ENCODE measurements around the gene DAPP1.

DNA sequence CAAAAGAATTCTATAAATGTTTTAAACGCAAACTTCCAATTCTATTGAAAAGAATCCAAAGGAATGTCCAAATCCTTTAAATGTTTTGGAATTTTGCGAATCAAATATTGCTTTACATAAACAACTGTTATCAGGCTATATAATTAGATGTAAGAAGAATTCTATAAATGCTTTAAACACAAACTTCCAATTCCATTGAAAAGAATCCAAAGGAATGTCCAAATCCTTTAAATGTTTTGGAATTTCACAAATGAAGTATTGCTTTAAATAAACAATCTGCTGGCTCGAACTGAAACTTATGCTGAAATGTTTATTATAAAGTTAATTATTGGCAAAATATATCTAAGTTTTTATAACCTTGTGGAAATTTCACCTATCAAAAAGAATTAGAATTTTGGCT lies 16.1 kb downstream of the DAPP1 start:
- TF ChIP-seq EZH2 (IDR thresholded peaks at IDR 0.05; ENCODE audit: low read depth), result no peak
- TF ChIP-seq, protein P1, sequence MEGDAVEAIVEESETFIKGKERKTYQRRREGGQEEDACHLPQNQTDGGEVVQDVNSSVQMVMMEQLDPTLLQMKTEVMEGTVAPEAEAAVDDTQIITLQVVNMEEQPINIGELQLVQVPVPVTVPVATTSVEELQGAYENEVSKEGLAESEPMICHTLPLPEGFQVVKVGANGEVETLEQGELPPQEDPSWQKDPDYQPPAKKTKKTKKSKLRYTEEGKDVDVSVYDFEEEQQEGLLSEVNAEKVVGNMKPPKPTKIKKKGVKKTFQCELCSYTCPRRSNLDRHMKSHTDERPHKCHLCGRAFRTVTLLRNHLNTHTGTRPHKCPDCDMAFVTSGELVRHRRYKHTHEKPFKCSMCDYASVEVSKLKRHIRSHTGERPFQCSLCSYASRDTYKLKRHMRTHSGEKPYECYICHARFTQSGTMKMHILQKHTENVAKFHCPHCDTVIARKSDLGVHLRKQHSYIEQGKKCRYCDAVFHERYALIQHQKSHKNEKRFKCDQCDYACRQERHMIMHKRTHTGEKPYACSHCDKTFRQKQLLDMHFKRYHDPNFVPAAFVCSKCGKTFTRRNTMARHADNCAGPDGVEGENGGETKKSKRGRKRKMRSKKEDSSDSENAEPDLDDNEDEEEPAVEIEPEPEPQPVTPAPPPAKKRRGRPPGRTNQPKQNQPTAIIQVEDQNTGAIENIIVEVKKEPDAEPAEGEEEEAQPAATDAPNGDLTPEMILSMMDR (conservative IDR thresholded peaks at IDR 0.05), result no peak

All from PC-9 (cell line).